Right lobe of liver (tissue), 4 donors: ENCODE results near the gene IFNA2.

Experiments used
- POLR2A ChIP-seq: fragments of 450-650 bp; IDR thresholded peaks from one replicate; pipeline ENCODE4 v1.6.1; 2017; ENCODE audit warnings: antibody characterized with exemption, mild to moderate bottlenecking
- TF ChIP-seq, protein P1 (sequence below), 4 donors: fragments of 200-600 bp in 3 of 4; fragments of 450-650 bp in 1 of 4; IDR thresholded peaks; one replicate each; pipeline versions ENCODE4 v1.5.1 to v1.8.0; 2016 to 2022; ENCODE audit warnings: antibody characterized with exemption in 4 of 4, mild to moderate bottlenecking in 2 of 4
- donor health status: DM: no; HTN: no; CAD: no.
- donor health status: DM: no; HTN: no; CAD: no.
- donor health status: DM: no; HTN: yes; CAD: no.

DNA sequence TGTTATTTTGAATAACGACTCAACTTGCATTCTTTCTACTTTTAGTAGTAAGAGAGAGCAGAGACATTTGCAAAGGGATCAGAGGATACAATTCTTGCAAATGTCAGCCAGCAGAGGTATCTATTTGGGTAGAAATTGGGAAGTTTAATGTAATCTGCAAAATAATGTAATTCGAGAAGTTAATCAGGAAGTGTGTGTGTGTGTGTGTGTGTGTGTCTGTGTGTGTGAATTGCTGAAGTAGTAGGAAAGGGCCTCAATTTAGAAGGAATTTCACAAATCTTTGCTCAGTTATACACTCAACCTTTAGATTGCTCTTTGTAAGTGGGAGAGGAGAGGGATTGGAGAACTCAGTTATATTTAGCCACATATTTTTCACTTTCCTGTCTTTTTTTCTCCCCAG is 44.0 kb upstream of the IFNA2 start:
- TF ChIP-seq, protein P1, sequence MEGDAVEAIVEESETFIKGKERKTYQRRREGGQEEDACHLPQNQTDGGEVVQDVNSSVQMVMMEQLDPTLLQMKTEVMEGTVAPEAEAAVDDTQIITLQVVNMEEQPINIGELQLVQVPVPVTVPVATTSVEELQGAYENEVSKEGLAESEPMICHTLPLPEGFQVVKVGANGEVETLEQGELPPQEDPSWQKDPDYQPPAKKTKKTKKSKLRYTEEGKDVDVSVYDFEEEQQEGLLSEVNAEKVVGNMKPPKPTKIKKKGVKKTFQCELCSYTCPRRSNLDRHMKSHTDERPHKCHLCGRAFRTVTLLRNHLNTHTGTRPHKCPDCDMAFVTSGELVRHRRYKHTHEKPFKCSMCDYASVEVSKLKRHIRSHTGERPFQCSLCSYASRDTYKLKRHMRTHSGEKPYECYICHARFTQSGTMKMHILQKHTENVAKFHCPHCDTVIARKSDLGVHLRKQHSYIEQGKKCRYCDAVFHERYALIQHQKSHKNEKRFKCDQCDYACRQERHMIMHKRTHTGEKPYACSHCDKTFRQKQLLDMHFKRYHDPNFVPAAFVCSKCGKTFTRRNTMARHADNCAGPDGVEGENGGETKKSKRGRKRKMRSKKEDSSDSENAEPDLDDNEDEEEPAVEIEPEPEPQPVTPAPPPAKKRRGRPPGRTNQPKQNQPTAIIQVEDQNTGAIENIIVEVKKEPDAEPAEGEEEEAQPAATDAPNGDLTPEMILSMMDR (IDR thresholded peaks at IDR 0.05) = no peak
- TF ChIP-seq POLR2A = no peak
